ENCODE results near the gene S1PR5. TPM values are rescaled to one million over a fixed set of nuclear protein-coding genes. Genes with fewer than 3 reads are reported as not detected.
A peak's percentile ranks its signal among the peaks of the same experiment; 100 is the strongest.
"Not testable (repeated sequence)": the region's sequence is repeated elsewhere in the genome, so short reads cannot be mapped to it uniquely, and the experiment has no call there.

S1PR5 gene
- total RNA-seq, 6 experiments from 2014 or later: 1.9 to 2.6 (median 2.4) TPM

DNA sequence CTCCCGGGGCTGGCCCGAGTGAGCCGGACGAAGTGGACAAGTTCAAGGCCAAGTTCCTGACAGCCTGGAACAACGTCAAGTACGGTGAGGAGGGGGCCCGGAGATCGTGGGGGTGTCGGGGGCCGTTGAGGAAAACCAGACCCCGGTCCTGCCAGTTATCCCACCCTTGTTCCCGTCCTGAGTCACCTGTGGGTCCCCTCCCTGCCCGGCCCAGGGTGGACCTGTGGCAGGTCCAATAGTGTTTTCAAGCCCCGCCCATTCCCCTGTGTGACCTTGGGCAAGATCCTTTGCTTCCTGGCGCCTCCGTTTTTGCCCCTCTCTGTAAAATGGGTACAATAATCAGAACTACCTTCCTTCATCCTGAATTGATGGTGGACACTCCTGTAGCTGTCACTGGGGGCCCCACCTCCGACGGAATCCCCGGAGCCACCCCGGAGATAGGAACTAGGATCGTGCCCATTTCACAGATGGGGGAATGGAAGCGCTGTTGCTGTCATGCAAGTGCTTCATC is 27.1 kb upstream of the S1PR5 start:
- peak overlapping the region; percentile 72 for H3K27ac Mint-ChIP-seq
- peaks cover 5% of the 10 kb centered on the region for H3K27me3 Mint-ChIP-seq (ENCODE audit: insufficient read depth)
- H3K36me3 Mint-ChIP-seq (ENCODE audit: low read depth): no peaks in the 10 kb centered on the region; the same call in 1 of the 2 replicates
- no peaks in the 10 kb centered on the region for H3K9me3 Mint-ChIP-seq
- peaks cover 8% of the 10 kb centered on the region for H3K4me1 Mint-ChIP-seq (ENCODE audit: low read depth)
- no peak for DNase-seq
- peak overlapping the region; percentile 93 for H3K4me3 Mint-ChIP-seq
- TF ChIP-seq, protein P1, sequence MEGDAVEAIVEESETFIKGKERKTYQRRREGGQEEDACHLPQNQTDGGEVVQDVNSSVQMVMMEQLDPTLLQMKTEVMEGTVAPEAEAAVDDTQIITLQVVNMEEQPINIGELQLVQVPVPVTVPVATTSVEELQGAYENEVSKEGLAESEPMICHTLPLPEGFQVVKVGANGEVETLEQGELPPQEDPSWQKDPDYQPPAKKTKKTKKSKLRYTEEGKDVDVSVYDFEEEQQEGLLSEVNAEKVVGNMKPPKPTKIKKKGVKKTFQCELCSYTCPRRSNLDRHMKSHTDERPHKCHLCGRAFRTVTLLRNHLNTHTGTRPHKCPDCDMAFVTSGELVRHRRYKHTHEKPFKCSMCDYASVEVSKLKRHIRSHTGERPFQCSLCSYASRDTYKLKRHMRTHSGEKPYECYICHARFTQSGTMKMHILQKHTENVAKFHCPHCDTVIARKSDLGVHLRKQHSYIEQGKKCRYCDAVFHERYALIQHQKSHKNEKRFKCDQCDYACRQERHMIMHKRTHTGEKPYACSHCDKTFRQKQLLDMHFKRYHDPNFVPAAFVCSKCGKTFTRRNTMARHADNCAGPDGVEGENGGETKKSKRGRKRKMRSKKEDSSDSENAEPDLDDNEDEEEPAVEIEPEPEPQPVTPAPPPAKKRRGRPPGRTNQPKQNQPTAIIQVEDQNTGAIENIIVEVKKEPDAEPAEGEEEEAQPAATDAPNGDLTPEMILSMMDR (IDR thresholded peaks at IDR 0.05): no peak

GRCh38 chr19:10543420-10544241 is 26.4 kb upstream of the S1PR5 start, which contains the start of gene ATG4D:
Gene ATG4D (plus strand): TSS chr19:10543904. CDS start chr19:10544091, 187 bp downstream.
- Mint-ChIP-seq H3K27ac (peak within 1 kb of the TSS; percentile 72), H3K4me1 (ENCODE audit: low read depth) (peaks cover 8% of the 10 kb centered on the region), H3K27me3 (ENCODE audit: insufficient read depth) (peaks cover 5% of the 10 kb centered on the region), H3K36me3 (ENCODE audit: low read depth) (no peaks in the 10 kb centered on the region; the same call in 1 of the 2 replicates), H3K9me3 (no peaks in the 10 kb centered on the region), H3K4me3 (peak within 1 kb of the TSS; percentile 93)
- TF ChIP-seq, protein P1 (IDR thresholded peaks at IDR 0.05): no peak; the same call in 1 of the 2 replicates
- peak; percentile 24 for DNase-seq

DNA sequence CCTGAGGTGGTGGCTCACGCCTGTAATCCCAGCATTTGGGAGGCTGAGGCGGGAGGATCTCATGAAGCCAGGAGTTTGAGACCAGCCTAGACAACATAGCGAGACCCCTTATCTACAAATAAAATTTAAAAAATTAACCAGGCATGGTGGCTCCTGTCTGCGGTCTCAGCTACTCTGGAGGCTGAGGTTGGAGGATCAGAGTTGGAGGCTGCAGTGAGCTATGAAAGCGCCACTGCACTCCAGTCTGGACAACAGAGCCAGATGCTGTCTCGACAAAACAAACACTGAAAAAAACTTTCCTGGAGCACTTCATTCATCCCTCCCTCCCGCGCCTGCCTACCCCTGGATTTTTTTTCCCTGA is 25.8 kb upstream of the S1PR5 start:
- H3K27me3 Mint-ChIP-seq (ENCODE audit: insufficient read depth): peaks cover 5% of the 10 kb centered on the region
- peak overlapping the region; percentile 48; the same call in 1 of the 2 replicates for H3K27ac Mint-ChIP-seq
- H3K9me3 Mint-ChIP-seq: no peaks in the 10 kb centered on the region
- TF ChIP-seq, protein P1 (IDR thresholded peaks at IDR 0.05): no peak
- H3K36me3 Mint-ChIP-seq (ENCODE audit: low read depth): no peaks in the 10 kb centered on the region
- no peak for DNase-seq
- peaks cover 8% of the 10 kb centered on the region for H3K4me1 Mint-ChIP-seq (ENCODE audit: low read depth)
- H3K4me3 Mint-ChIP-seq: peak overlapping the region; percentile 74

- not testable (repeated sequence) for H3K27ac Mint-ChIP-seq; H3K9me3 Mint-ChIP-seq; H3K36me3 Mint-ChIP-seq (ENCODE audit: low read depth); H3K4me3 Mint-ChIP-seq; H3K4me1 Mint-ChIP-seq (ENCODE audit: low read depth); DNase-seq
- peaks cover 10% of the 10 kb centered on the region for H3K27me3 Mint-ChIP-seq (ENCODE audit: insufficient read depth)
These were observed 21.8 kb upstream of the S1PR5 start for GRCh38 chr19:10539016-10539415.

- Mint-ChIP-seq H3K27ac (no peak overlapping the region), H3K36me3 (ENCODE audit: low read depth) (no peaks in the 10 kb centered on the region), H3K27me3 (ENCODE audit: insufficient read depth) (peaks cover 10% of the 10 kb centered on the region), H3K4me1 (ENCODE audit: low read depth) (peaks cover 8% of the 10 kb centered on the region), H3K9me3 (no peaks in the 10 kb centered on the region), H3K4me3 (no peak overlapping the region)
- TF ChIP-seq, protein P1 (IDR thresholded peaks at IDR 0.05): no peak
- DNase-seq: no peak
These were observed 21.1 kb upstream of the S1PR5 start for GRCh38 chr19:10538204-10538983.

All from HFFc6 (cell line).